COR-L47 (cell line): ENCODE results near the gene NOTCH1.

Experiments used
- DNase-seq: peaks from one replicate; lab custom pipeline; 2025; lab: John Stamatoyannopoulos, UW

Gene NOTCH1

DNA sequence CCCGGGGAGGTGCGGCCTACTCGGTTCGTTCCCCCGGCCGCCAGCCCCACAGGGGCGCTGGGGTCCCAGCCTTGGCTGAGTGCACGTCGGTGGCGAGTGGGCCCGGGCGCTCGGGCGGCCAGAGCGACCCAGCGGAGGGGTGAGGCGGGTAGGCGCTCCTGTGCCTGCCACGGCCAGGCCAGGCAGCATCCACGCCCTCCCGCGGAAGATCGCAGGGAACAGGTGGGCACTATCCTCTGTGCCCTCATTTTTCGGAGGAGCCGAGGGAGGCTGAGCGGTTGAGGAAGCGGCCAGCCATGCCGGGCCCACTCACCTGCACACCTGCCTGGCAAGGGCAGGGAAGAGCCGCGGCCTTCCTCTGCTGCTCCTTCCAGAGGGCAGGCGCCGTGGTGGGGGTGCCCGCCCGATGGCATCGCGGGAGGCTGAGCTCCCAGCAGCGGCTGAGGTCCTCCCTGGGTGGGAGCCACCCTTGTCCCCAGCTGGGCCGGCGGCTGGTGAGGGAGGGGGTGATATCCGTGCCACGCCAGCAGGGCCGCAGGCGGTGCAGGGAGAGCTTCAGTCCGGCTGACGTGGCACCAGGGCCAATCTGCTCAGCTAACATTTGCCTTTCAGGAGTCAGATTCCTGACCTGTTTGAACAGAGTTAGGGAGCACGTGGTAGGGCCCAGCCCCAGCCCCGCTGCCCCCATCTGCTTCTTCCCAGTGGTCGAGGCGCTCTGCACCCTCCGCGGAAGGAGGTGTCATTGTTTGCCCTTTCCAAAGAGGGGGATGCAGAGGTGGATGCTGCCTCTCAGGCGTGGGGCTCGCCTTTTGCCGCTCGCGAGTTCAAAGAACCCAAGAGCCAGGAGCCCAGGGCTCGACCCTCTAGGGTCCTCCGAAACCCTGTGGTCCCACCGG, 61.4 kb downstream of the NOTCH1 start:
- peak; percentile 26 for DNase-seq

- DNase-seq, result peak; percentile 93
Observed at GRCh38 chr9:136483589-136484152, 62.2 kb downstream of the NOTCH1 start.

- DNase-seq, result peak; percentile 98
Observed at GRCh38 chr9:136482793-136483588, 62.9 kb downstream of the NOTCH1 start, which contains the start of gene SEC16A. SEC16A (minus strand) TSS chr9:136483040; CDS start chr9:136477615, 5,425 bp downstream.

GRCh38 chr9:136482046-136482792, 63.6 kb downstream of the NOTCH1 start:
- no peak for DNase-seq

DNA sequence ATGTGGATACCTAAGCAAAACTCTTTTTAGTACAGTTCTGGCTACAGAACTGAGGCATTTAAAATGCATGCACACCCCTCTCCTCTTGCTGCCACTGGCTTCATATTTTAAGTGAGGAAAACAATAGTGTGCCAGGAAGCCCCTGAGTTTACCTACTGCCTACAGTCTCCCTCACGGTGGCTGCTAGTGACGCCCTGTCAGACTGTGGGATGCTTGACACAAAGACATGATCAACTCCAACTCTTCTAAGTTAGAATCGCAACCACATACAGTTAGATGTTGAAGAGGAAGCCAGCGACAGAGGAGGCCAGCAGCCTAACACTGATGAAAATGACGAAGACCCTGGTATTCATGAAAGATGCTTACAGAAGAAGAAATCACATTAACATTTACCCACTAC, 64.3 kb downstream of the NOTCH1 start:
- no peak for DNase-seq

DNA sequence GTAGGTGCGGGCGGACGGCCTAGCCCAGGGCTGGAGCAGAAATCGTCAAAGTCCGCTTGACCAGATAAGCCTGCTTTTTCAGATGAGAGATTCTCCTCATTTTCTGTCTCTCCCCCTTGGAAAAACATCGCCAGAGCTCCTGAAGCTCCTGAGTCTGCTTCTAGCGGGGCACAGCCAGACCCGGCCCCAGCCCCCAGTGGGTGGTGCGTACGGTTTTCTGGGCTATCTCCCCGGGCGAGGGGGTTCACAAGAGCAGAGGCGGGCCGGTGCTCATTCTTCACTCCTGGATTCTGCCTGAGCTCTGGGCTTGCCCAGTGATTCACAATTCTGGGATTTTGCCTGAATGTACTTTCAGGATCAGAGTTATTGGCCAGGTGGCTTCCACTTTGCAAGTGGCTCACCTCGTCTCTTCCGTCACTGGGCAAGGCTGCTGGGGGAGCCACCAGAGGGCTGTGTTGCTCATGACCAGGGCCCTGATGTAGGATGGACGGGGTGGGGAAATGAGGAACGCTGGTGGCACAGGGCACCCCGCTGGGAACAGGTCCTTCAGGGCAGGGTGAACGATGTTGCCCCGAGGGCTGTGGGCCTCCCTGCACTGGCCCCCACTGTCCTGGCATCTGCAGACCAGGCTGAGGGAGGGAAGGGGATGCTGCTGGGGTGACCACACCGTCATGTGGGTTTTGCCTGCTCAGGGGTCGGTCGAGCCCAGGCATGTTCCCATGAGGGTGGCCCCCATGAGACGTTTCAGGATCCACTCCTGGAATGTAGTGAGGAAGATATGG, 69.3 kb downstream of the NOTCH1 start:
- DNase-seq, result no peak

DNA sequence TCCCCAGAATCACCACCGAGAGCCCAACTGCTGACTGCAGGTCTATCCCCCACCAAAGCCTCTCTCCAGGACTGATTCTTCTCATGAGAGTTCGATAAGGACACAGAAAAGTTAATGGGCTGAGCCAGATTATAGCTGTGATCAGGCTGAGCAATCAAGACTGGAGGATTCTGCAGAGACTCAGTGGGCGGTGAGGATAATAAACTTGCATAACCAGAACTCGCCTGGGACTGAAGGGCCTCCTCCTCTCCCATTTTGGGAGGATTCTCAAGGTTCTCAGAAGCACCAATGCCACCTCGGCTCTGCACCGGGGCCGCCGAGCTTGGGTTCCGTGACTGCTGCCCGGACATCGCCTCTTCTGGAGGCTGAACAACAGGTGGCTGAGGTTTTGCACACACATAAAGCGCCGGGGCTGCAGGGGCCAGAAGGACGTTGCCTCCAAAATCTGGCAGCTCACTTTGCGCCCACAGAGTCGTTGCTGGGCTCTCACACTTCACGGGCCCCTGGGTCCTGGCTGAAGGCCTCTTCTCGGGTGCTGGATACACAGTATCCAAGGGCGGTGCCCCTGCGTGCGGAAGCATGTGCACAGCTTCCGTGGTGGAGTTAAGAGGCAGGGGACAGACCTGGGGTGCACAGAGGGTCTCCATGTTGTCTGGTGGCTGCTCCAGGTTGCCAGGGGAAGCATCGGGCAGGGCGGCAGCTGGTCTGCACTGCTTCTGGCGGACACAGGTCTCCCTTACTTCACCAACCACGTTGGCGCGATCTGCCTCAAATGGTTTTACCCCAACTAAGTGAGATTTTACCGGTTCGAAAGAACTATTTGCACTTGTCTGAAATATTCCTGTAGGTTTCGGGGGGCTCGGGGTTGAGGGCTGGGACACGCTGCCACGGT, 70.6 kb downstream of the NOTCH1 start:
- no peak for DNase-seq

DNA sequence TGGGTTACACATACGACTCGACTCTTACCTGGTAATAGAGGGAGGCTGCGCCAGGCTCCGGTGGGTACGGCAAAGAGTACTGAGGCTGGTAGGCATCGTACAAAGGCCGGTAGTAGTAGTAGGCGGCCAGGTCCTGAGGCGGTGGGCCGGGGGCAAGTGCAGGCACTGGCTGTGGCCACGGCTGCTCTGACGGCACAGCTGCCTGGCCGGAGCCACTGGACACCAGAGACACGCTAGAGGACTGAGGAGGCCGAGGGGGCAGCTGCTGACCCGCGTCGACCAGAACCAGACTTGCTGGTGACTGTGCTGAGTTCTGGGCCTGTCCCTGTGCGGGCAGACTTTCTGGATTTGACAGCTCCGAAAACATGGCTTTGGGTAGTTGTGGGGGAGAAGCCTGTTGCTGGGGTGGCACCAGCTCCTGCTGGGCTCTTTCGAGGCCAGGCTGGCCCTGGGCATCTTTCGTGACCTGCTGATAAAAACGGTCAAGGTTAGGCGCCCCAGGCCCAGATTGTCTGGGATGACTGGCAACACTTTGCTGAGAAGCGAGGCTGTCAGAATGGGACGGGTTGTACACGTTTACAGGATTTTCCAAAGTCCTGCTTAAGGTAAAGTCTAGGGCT, 71.7 kb downstream of the NOTCH1 start:
- no peak for DNase-seq

- DNase-seq, result no peak
Observed at GRCh38 chr9:136473354-136473721, 72.5 kb downstream of the NOTCH1 start.

DNA sequence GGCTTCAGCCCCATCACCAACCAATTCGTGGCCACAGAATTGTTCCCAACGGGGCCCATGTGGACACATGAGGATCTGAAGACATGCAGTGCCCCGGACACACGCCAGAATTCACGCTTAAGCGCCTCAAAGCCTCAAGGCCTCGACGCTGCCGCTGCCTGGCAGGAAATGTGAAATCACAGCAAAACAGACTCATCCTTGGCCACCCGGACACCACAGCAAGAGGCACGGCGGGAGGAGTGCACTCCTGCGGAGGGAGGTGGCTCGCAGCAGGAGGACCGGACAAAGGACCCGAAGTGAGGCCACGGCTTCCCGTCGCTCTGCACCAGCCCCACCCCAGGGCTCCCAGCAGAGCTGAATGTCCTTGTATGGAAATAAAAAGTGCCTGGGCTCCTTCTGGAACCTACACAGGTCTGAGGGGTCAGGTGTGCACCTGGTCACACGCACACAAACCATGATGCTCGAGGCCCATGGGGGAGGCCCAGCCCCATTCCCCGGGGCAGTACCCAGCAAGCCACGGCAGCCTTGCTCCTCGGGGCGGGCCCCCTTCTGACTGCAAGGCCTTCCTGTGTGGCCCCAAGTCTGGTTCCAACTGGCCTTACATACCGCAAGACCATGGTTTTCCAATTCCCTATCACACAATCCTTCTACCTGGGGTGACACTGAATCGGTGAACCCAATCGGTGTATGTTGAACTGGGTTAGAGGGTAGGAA, 73.1 kb downstream of the NOTCH1 start:
- DNase-seq, result no peak

- no peak for DNase-seq
Observed at GRCh38 chr9:136471802-136472487, 73.9 kb downstream of the NOTCH1 start.

- no peak for DNase-seq
Observed at GRCh38 chr9:136470792-136471469, 74.9 kb downstream of the NOTCH1 start.

DNA sequence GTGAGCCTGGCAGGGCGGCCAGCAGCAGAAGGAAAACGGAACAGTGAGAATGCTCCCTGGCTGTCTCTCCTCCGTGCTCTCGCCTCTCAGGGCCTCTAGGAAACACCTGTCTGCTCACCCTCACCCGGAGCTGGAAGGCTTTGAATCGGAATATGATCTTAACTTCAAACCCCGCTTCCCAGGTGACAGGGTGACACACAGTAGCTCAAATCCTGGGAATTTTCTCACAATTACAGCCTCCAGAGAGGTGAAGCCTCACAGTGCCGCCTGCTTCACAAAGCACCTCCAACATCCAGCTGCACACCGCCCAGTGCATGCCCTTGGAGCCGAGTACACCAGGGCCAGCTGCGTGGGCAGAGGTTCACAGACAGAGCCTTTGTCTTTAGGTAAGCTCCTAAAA, 75.5 kb downstream of the NOTCH1 start:
- DNase-seq, result no peak

DNA sequence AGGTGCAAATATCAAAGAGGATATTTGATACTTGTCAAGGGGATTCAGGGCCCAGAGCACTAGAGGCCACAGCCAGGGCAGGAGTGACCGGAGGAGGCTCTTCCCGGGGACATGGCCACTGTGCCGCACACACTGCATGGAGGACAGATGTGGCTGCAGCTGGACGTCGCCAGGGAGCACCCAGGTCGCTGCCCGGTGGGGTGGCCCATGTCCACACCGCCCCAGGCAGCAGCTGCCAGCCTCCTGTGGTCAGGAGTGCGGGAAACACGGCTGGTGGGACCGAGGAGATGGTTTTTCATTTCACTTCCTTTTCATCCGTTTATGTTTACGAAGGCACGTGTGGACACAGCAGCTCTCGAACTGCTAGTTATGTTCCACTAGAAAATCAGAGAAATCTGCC, 78.1 kb downstream of the NOTCH1 start:
- DNase-seq, result no peak

- no peak for DNase-seq
Observed at GRCh38 chr9:136466155-136466541, 79.7 kb downstream of the NOTCH1 start.

GRCh38 chr9:136465500-136466154, 80.2 kb downstream of the NOTCH1 start:
- DNase-seq, result no peak

- DNase-seq, result no peak
Observed at GRCh38 chr9:136464241-136464640, 81.6 kb downstream of the NOTCH1 start.
